A549 (cell line): ENCODE results near the gene GIMAP7.

ENCODE experiments used
- CTCF ChIP-seq: fragments of >200 bp; sonication (Bioruptor Twin); formaldehyde crosslinking; IDR thresholded peaks from 3 replicates; pipeline ENCODE4 v1.5.1; 2016
- HOXB13 ChIP-seq: fragments of 250-450 bp; sonication (Bioruptor Pico); IDR thresholded peaks from 2 replicates; pipeline ENCODE4 v1.5.0; 2020; ENCODE audit warnings: low read depth, mild to moderate bottlenecking, moderate library complexity
- POLR2A ChIP-seq: IDR thresholded peaks from 2 replicates; pipeline ENCODE4 v1.6.1; 2012; ENCODE audit warnings: mild to moderate bottlenecking, low read length

GRCh38 chr7:150468241-150468640 is 46.4 kb upstream of the GIMAP7 start:
- TF ChIP-seq HOXB13 (CRISPR knock-in tag) (no peak), POLR2A (no peak), CTCF (no peak)
